ENCODE data around the gene SLC25A21.

GRCh38 chr14:36656687-36657398 lies 515.6 kb downstream of the SLC25A21 start:
- TF ChIP-seq CTCF (IDR thresholded peaks at IDR 0.05) (no peak), EZH2 (IDR thresholded peaks at IDR 0.05) (peak; percentile 70)
